Cerebellar cortex (tissue), 1 donor: Measurements from ENCODE around the gene PTX3.

Experiments used
- DNase-seq: peaks from one replicate; pipeline ENCODE4 v3.0.0-alpha.2; 2015; ENCODE audit warnings: low spot score

Gene PTX3

DNA sequence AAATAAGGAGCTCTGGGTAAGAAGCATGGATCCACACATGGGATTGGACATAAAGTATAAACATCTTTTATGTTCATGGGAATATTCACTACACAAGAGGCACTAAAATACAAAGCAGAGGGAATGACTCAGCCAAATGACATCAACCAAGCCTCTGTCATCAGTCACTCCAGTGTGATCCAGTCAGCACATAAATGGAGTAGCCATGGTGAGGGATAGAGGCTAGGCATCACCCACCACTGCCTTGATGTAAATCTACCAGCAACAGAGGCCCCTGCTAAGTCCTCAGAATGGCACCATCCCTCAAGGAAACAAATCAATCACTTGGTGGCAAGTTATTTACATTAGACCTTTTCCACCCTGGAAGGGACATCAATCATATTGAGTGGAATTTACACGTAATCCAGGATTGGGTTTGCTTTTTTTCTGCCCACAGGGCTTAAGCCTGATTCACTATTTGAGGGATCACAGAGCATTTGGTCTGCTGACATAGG is 39.3 kb downstream of the PTX3 start:
- no peak for DNase-seq

DNA sequence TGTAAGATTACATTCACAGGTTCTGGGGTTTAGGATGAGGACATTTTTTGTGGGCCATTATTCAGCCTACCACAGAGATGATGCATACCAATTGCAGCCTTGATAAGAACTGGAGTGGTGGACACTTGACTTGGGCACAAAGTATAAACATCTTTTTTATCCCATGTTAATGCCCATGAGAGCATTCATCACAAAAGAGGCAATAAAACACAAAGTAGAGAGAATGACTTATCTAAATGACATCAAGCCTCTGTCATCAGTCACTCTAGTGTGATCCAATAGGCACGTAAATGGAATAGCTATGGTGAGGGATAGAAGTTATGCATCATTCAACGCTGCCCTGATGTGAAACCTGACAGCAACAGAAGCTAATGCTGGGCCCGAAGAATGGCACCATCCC is 40.8 kb downstream of the PTX3 start:
- no peak for DNase-seq

DNA sequence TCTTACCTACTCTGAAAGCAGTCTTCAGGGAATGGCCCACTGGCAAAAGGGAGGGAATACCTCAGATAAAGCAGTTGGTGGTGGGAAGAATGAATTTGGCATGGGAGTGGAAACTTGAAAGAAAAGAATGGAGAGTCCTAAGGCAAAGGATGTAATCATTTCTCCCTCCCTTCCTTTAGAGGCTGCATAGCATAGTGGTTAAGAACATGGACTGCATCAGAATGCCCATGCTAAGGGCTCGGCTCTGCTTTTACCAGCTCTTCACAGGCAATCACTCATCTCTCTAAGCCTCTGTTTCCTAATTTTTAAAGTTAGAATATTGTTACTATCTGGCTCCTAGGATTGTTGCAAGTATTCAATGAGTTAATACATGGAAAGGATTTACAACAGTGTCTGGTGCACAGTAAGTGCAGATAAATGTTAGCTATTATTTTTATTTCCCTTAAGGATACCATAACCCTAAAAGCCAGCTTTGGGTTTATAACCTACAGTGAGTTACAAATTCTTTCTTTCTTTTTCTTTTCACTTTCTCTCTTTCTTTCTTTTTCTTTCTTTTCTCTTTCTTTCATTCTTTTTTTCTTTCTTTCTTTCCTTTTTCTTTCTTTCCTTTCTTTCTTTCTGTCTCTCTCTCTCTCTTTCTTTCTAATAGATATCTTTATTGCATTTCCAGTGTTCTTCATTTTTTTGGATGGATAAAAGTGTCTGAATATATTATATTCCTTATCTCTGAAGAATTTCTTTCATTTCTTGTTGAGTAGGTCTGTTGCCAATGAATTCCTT is 43.0 kb downstream of the PTX3 start:
- DNase-seq: no peak

GRCh38 chr3:157487339-157487738 is 50.7 kb downstream of the PTX3 start:
- DNase-seq: no peak

- no peak for DNase-seq
These were observed 51.5 kb downstream of the PTX3 start for GRCh38 chr3:157488144-157488543.

DNA sequence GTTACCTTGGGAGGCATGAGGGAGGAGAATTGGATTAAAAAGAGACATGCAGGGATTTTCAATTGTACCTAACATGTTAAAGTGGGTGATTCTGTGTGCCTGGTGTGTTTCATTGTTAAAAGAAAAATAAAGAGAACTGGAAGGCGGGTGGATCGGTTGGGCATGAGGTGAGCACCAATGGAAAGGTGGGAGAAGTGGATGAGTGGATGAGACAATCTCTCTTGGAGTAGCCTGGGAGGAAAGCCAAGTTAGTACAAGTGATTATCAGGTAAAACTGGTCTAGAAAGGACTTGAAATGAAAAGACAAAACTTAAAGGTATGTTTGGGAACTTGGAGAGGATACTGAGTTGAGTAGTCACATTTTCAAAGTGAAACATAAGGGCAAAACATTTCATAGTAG is 54.5 kb downstream of the PTX3 start:
- DNase-seq: no peak
